NCI-H2196 treated with DMSO at 0.1 percent for 48 hours (cell line): ENCODE measurements around the gene APLF.

Experiments
- DNase-seq: peaks from one replicate; lab custom pipeline; 2025; ENCODE audit not compliant: unreplicated experiment; lab: John Stamatoyannopoulos, UW

APLF gene, protein sequence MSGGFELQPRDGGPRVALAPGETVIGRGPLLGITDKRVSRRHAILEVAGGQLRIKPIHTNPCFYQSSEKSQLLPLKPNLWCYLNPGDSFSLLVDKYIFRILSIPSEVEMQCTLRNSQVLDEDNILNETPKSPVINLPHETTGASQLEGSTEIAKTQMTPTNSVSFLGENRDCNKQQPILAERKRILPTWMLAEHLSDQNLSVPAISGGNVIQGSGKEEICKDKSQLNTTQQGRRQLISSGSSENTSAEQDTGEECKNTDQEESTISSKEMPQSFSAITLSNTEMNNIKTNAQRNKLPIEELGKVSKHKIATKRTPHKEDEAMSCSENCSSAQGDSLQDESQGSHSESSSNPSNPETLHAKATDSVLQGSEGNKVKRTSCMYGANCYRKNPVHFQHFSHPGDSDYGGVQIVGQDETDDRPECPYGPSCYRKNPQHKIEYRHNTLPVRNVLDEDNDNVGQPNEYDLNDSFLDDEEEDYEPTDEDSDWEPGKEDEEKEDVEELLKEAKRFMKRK

DNA sequence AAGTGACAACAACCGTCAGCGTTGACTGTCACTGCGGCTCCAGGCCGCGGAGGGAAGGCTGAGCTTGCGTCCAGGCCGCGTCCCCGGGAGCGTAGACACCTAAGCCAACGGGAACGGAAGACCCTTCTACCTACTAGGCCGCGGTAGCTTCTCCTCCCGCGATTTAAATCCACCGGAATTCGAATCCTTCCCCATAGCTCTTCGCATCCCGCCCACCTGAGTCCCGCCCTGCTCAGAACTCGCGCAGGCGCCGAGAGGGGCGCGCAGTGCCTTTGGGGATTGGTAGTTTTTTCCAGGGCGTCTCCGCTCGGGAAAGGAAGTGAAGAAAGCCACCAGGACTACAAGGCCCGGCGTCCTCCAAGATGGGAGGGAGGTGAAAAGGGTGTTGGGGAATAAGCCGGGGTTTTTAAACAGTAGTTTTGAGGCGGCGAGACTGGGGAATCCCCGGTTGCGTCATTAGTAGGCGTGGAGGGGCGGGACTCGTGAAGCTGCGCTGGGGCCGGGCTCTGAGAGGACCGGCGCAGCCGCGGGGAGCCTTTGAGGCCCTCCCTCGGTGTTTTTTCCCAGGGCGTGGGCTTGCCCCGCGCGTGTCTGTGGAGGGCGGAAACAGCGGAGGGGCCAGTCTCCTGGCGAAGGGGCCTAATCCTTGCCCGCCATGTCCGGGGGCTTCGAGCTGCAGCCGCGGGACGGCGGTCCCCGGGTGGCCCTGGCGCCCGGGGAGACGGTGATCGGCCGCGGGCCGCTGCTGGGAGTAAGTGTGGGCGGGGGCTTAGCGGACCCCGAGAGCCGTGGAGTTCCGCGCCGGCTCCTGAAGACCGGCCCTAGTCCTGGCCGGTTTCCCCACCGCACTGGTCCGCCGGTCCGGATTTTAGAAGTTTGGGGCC is at the start of gene APLF, which contains the start of gene FBXO48:
APLF (plus strand) TSS at position 509 of the 884 bp plus-strand sequence; CDS start at position 656, 147 bp downstream.
FBXO48 (minus strand) TSS at position 218 of the 884 bp plus-strand sequence. CDS start 2,149 bp downstream, outside the sequence.
- peak; percentile 92 for DNase-seq

DNA sequence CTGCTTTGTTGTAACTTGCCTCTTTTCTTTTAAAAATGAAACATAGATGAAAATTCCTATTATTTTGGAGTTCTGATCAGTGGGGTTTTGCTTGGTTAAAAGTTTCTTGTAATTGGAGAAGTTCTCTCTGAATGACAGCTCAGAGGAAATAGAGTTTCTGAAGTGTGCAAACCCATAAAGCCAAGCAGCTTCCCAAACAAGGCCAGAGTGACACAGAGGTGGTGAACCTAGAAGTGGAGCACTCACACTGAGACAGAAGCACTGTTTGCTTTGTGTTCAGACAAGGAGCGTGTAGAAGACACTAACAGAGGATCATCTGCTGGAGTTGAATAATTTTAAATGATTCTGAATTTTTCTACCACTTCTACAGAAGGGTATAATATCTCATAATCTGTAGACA is 49.5 kb upstream of the APLF start:
- no peak for DNase-seq

GRCh38 chr2:68418419-68418818 is 49.0 kb upstream of the APLF start:
- no peak for DNase-seq

DNA sequence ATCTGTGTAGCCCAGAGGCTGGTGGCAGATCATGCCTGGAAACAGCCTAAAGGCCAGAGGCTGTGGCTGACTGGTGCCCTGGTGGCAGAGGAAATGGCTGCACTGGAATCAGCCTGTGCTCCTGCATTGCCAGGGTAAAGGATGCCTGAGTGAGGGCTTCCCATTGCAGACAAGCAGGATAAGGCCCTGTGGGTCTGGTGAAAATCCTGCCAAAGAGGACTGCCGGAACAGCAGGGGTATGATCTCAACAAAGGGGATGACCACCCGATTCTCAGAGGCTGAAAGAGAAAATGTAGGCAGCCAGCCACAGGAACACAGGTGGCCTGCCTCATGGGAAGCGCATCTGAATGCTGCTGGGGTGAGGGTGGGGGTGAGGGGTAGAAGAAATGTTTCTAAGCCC is 48.5 kb upstream of the APLF start:
- DNase-seq = no peak

DNA sequence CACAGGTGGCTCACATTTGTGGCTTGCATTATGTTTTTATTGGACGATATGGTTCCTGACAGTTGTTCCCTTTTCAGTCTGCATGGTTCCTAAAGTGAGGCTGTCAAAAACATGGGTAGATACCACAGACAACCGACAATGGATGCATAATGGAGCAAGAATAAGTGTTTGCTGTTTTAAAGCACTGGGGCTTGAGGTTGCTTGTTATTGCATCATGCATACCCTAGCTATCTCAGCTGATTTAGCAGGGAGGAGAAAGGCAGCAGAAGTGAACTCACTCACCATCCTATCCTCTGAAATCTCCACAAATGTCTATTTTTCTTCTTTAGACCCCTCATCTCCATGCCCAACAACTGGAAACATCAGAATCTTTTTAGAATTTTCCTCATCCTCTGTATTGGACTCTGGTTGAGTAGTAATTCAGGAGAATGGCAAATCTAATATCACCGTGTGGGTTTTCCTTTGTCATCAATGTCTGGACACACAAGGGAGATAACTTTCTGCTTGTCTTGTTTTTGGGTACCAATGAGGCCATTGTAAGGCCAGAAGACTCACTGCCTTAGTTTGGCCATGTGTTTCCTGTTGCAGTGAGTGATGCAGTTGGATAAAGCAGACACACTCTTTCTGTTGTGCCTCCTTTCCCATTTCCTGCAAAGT is 47.0 kb upstream of the APLF start:
- DNase-seq = no peak

GRCh38 chr2:68423966-68424650 is 43.3 kb upstream of the APLF start:
- no peak for DNase-seq

DNA sequence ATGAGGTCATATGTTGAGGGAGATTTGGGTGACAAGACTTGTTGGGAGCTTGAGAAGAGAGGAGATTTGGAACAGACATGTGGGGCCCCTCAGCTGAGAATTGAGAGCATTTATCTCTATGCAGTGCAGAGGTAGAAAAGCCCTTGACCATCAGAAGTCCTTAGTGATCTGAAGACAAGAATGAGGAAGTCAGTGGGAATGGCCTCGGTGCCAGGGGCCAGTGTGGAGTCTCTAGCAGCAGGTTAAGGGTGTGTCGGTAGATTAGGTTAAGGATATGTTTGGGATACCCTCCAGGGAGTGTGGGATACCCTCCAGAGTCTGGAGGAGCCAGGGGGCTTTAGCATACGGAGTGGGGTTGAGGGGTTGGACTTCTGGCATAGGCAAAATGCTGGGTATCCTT is 41.9 kb upstream of the APLF start:
- no peak for DNase-seq

DNA sequence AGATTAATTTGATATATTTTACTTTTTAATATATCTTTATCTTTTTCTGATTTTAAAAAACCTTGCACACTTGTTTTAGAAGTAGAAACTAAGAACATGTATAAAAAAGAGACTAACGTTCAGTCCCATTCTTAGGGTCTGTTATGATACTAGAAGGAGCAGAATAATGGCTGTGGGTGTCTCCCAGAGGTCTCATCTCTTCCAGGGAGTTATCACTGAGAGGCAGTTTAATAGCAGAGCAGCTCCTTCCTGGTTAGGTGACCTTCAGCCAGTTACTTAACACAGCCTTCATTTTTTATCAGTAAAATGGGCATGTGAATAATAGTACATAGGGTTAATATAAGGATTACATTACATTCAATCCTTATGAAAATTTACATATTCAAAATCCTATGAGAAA is 40.9 kb upstream of the APLF start:
- DNase-seq = no peak

DNA sequence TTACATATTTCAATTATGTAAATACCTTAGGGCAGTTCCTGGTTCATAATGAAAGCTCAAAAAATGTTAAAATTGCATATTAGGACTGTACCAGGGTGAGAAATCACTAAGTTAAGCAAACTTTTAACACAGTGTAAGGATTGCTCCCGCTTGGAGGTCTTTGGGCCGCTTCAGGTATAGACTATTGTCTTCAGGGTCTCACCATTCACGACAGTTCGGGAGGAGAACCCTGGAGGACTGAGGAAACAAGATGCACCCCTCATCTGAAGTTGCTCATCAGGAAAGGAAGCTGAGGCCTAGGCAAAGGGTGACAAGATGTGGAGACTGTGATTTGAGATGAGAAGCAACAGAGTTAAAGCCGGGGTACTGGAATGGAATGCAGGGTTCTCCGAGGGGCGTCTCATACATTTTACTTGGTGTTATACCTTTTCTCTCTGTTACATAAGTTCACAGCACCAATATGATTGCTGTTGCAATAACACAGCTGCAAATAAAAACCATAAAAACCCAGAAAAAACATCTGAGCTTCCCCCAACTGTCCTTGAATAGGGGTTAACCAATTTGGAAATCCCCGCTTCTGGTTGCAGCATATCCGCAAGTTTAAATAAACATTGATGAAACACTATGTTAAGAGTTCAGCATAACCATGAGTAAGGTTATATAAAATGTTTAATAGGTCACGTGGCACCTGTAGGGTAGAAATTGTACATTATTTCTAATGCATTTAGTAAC is 40.4 kb upstream of the APLF start:
- no peak for DNase-seq

DNA sequence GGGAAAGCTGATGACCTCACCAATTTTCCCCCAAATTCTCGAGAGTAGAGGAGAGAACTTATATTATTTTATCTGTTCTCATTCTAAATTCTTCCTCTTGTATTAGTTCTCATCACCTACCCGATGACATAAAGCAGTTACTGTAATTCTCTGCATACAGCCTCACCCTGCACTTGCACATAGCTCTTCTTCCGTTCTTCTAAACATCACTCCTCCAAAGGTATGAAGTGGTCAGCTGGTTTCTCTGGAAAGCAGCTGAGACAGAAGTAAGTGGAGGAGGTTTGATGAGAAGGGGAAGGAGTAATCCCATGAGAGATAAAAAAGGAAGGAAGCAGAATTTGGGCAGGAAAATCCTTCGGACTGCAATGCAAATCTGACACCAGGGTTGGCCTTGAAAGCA is 39.3 kb upstream of the APLF start:
- DNase-seq = no peak

DNA sequence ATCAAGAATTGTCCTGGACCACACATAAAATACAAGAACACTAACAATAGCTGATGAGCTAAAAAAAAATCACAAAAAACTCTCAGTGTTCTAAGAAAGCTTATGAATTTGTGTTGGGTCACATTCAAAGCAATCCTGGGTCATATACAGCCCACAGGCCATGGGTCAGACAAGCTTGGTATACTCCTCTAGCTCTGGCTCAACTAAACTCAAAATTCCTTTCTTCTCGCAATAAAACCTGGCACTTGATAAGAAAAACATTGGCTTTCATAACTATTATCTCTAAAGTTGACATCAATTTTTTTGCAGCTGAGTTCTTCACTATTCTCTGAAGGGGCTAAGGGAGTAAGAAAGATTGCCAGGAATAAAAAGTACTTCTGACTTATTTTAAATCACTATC is 38.6 kb upstream of the APLF start:
- no peak for DNase-seq

DNA sequence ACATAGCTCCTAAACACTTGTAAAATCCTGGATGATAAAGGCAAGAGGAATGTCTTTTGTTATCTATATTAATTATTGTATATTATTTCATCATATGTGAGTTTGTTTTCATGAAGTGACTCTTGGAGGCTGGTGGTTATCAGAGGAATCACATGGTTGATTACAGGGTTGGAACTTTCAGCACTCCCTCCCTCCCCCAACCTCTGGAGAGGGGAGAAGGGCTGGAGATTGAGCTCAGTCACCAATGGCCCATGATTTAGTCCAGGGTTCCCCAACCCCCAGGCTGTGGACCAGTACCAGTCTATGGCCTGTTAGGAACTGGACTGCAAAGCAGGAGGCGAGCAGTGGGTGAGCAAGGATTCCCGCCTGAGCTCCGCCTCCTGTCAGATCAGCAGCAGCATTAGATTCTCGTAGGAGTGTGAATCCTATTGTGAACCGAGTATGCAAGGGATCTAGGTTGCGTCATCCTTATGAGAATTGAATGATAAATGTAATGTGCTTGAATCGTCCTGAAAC is 38.0 kb upstream of the APLF start:
- DNase-seq = no peak

DNA sequence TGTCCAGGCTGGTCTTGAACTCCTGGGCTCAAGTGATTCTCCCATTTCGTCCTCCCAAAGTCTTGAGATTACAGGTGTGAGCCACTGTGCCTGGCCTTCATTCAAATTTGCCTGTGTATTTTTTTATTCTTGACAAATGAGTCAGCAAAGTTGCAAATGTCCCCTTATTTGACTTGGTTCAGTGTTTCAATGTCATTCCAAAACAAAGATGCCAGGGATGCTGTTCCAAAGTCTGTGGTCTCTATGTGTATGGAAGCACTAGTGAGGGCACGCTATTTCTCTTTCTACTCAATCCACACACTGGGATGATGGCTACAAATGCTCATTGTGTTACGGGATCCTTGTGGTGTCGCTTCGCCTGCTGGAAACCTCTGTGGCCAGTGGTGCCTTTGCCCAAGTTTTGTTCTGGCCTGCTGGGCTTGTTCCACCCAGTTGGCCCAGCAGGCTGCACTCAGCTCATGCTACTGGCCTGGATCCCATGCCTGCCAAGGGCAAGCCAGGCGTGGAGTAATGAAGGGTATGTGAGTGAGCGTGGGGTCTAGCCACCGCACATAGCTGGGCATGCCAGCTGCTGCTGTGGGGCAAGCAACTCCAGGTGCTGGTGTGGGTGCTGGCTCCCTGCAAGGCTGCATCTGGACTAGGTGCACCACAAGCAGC is 35.9 kb upstream of the APLF start:
- no peak for DNase-seq

DNA sequence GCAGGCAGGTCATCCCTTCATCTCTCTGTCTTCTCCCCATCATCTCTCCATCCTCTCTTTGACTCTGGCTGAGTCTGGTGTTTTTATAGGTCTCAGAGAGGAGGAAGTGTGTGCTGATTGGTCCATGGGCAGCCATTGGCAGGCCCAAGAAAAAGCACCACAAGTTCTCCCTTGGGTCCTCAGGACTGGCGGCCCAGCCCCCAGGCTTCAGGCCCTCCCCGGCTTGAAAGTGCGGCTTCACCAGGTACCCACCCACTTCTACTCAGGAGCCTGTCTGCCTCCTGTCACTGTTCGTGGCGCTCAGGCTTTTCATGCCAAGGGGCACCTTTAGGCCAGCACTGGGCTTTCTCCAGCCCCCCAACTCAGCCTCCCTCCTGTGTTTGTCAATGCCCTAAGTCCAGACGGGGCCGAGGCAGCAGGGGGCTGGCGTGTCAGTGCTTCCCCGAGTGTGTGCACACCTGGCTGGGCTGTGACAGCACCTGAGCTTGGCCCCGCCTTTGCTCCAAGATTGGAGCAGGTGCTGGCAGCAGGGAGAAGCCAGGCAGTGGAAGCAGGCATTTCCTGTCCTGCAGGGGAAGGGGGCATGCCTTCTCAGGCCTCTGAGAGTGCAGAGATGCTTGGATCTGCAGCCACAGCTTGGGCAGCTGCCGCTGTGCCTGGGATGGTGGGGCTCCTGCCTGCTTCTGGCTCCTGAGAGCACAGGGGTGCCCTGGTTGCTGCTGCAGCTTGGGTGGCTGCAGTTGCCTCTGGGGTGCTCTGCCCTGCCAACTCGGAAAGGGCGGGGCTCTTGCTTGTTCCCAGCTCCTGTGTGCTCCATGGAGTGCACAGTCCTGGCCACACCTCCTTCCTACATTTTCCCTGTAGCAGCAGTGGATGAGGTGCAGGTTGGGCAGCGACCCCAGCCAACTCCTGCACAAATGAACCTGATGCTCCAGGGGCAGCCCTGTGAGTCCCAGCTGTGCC is 34.4 kb upstream of the APLF start:
- no peak for DNase-seq

GRCh38 chr2:68434981-68435380 is 32.4 kb upstream of the APLF start:
- no peak for DNase-seq

DNA sequence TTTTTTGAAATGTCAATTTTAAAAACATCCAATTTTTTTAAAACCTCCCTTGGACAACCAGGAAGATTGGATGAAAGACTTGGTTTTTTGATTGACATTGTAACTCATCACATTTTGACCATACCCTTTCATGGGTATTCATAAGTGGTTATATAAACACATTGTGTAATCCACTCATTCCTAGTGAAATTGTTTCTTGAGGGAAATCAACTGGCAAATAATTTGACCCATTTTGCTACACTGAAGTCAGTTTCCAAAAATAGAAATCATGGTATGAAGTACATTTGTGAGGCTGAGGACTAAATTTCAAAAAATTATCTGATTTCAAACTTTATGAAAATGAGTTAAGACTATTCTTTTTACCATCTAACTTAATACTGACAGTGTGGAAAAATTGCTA is 31.8 kb upstream of the APLF start:
- DNase-seq = no peak

- DNase-seq = no peak
These were observed 31.1 kb upstream of the APLF start for GRCh38 chr2:68436270-68436669.
